ENCODE measurements around the gene AGPS. TPM values are rescaled to one million over a fixed set of nuclear protein-coding genes. Genes with fewer than 3 reads are reported as not detected.
A peak's percentile ranks its signal among the peaks of the same experiment; 100 is the strongest.

AGPS gene
- total and polyA plus RNA-seq, 9 of the 15 experiments (the other 6 are each of a cell fraction or from before 2014, with no cell fraction given): 15.5 to 211 (median 63.1) TPM

DNA sequence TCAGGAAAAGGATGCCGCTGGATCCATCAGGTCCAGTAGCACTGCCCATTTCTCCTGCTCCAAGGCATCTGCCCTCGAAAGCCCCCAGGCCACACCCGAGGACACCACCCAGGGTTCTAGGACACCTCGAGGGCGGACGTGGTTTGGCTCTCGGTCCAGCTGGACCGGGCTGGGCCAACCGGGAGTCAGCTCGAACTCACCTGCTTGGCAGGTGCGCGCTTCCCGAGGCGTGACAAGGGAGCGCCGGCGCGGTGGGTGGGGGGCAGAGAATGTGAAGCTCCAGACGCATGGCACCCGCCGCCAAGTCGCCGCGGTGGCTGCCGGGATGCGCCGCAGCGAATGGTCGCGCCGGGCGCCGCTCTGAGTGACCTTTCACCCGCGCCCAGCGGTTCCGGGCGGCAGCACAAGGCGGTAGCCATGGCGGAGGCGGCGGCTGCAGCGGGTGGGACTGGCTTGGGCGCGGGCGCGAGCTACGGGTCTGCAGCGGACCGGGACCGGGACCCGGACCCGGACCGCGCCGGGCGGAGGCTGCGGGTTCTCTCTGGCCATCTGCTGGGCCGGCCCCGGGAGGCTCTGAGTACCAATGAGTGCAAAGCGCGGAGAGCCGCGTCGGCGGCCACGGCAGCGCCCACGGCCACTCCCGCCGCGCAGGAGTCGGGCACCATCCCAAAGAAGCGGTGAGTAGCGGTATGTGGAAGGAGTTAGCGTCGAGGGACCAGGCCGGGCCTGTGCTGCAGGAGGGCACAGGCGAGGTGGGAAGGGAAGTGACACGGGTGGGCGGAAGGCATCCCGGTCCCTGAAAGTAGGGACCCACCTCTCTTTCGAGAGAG, at the start of gene AGPS (continued):
- TF ChIP-seq RBBP5 (IDR thresholded peaks at IDR 0.05; ENCODE audit: borderline replicate concordance, insufficient read depth, low read length, poor library complexity, severe bottlenecking) (peak; percentile 100), CBFA2T2 (conservative IDR thresholded peaks at IDR 0.05) (no peak), PCBP1 (IDR thresholded peaks at IDR 0.05; ENCODE audit: low read depth, low read length, poor library complexity, severe bottlenecking) (peak; percentile 85), DEAF1 (CRISPR knock-in tag; IDR thresholded peaks at IDR 0.05) (no peak), RBM22 (IDR thresholded peaks at IDR 0.05; ENCODE audit: low read depth, low read length, poor library complexity, severe bottlenecking) (peak; percentile 82), ZNF217 (CRISPR knock-in tag; IDR thresholded peaks at IDR 0.05) (no peak), NONO (IDR thresholded peaks at IDR 0.05; ENCODE audit: low read depth in 2 of 2, low read length in 1 of 2) (peak; percentile 76 to 98; a peak in 3 of 4 replicates), PRPF4 (IDR thresholded peaks at IDR 0.05; ENCODE audit: insufficient read depth, low read depth, low read length, poor library complexity, severe bottlenecking) (peak; percentile 52), RUNX1 (IDR thresholded peaks at IDR 0.05; ENCODE audit: low read depth) (no peak), SAP30 (IDR thresholded peaks at IDR 0.05; ENCODE audit: borderline replicate concordance, insufficient read depth, low read depth, low read length, poor library complexity, severe bottlenecking) (peak; percentile 55), DIDO1 (tag; IDR thresholded peaks at IDR 0.05; ENCODE audit: low read depth) (peak; percentile 76; the same call in 1 of the 2 replicates), ZNF57 (CRISPR knock-in tag; IDR thresholded peaks at IDR 0.05) (peak; percentile 14; the same call in 1 of the 2 replicates), TCF7 (IDR thresholded peaks at IDR 0.05; ENCODE audit: borderline replicate concordance) (no peak), HMBOX1 (IDR thresholded peaks at IDR 0.05) (no peak), ZNF121 (CRISPR knock-in tag; conservative IDR thresholded peaks at IDR 0.05) (no peak), ATF1 (CRISPR knock-in tag; IDR thresholded peaks at IDR 0.05) (no peak), ATF1 (tag; IDR thresholded peaks at IDR 0.05) (peak; percentile 90)
- TF ChIP-seq, protein P1, sequence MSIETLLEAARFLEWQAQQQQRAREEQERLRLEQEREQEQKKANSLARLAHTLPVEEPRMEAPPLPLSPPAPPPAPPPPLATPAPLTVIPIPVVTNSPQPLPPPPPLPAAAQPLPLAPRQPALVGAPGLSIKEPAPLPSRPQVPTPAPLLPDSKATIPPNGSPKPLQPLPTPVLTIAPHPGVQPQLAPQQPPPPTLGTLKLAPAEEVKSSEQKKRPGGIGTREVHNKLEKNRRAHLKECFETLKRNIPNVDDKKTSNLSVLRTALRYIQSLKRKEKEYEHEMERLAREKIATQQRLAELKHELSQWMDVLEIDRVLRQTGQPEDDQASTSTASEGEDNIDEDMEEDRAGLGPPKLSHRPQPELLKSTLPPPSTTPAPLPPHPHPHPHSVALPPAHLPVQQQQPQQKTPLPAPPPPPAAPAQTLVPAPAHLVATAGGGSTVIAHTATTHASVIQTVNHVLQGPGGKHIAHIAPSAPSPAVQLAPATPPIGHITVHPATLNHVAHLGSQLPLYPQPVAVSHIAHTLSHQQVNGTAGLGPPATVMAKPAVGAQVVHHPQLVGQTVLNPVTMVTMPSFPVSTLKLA (conservative IDR thresholded peaks at IDR 0.05): peak; percentile 69 to 89
- TF ChIP-seq, protein P2, sequence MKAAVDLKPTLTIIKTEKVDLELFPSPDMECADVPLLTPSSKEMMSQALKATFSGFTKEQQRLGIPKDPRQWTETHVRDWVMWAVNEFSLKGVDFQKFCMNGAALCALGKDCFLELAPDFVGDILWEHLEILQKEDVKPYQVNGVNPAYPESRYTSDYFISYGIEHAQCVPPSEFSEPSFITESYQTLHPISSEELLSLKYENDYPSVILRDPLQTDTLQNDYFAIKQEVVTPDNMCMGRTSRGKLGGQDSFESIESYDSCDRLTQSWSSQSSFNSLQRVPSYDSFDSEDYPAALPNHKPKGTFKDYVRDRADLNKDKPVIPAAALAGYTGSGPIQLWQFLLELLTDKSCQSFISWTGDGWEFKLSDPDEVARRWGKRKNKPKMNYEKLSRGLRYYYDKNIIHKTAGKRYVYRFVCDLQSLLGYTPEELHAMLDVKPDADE (conservative IDR thresholded peaks at IDR 0.05; ENCODE audit: control insufficient read depth, low read depth, low read length): peak; percentile 79; the same call in 1 of the 2 replicates
